B cell (primary cell): ENCODE measurements around the gene HSD11B2. TPM values are rescaled to one million over a fixed set of nuclear protein-coding genes. Genes with fewer than 3 reads are reported as not detected.

ENCODE experiments used
- ATAC-seq: fragments of 200-7000 bp; cut with Tn5 transposase; one replicate; pipeline ENCODE4 v1.10.0; 2021; ENCODE audit warnings: low read depth, mild to moderate bottlenecking, moderate number of reproducible peaks, moderate library complexity
- CTCF ChIA-PET: fragments of 350-600 bp; sonication (Branson Sonifier 250); formaldehyde crosslinking; loops from one replicate; lab custom pipeline; 2021; ENCODE audit warnings: antibody characterized with exemption, inconsistent platforms; lab: Charles Lee
- POLR2A ChIA-PET: fragments of 350-600 bp; sonication (Branson Sonifier 250); formaldehyde crosslinking; loops from one replicate; lab custom pipeline; 2021; ENCODE audit warnings: antibody characterized with exemption; lab: Charles Lee
- DNase-seq: peaks from one replicate; pipeline ENCODE4 v3.0.0; 2013
- H2AFZ ChIP-seq: 2 replicates; pipeline ENCODE4 v1.6.1; 2012; ENCODE audit warnings: mild to moderate bottlenecking, low read depth, low read length; ENCODE audit not compliant: insufficient read depth, poor library complexity, severe bottlenecking
- H3K27ac ChIP-seq, 2 donors: 1 replicate in 1 of 2; 2 replicates in 1 of 2; pipeline ENCODE4 v1.5.1; 2012 to 2013; ENCODE audit warnings: low read length in 2 of 2, mild to moderate bottlenecking in 2 of 2, moderate library complexity in 1 of 2
- H3K27me3 ChIP-seq, 4 experiments: fragments of 200-600 bp in 1 of 4; sonication (generic) in 1 of 4; replicated peaks in 1 of 4; 1 replicate in 2 of 4; 2 replicates in 2 of 4; pipeline versions ENCODE4 v1.6.1 to v1.7.0; 2013 to 2016; ENCODE audit warnings: low read length in 3 of 4, mild to moderate bottlenecking in 2 of 4, mixed read lengths in 1 of 4, moderate library complexity in 1 of 4; ENCODE audit not compliant: insufficient read depth in 4 of 4, control insufficient read depth in 3 of 4; ENCODE audit errors: control extremely low read depth in 1 of 4
- H3K36me3 ChIP-seq, 2 experiments: replicated peaks in 1 of 2; 1 replicate in 1 of 2; 2 replicates in 1 of 2; pipeline versions ENCODE4 v1.6.1 to v1.7.1; 2013; ENCODE audit warnings: low read length in 1 of 2; ENCODE audit not compliant: insufficient read depth in 2 of 2, control insufficient read depth in 1 of 2; ENCODE audit errors: control extremely low read depth in 1 of 2, extremely low read depth in 1 of 2
- H3K4me1 ChIP-seq, 2 donors: fragments of 200-600 bp in 1 of 2; sonication (generic) in 1 of 2; 1 replicate in 1 of 2; 2 replicates in 1 of 2; pipeline versions ENCODE4 v1.5.1 to v1.6.1; 2013 to 2017; ENCODE audit warnings: low read length in 2 of 2; ENCODE audit not compliant: control insufficient read depth in 2 of 2, insufficient read depth in 2 of 2
- H3K4me2 ChIP-seq: replicated peaks from 2 replicates; pipeline ENCODE3; 2012; ENCODE audit warnings: mild to moderate bottlenecking, low read depth, low read length; ENCODE audit not compliant: poor library complexity, severe bottlenecking
- H3K4me3 ChIP-seq, 5 experiments: fragments of 200-600 bp in 1 of 5; sonication (generic) in 1 of 5; 1 replicate in 3 of 5; 2 replicates in 2 of 5; pipeline versions ENCODE4 v1.5.1 to v1.7.0; 2011 to 2016; ENCODE audit warnings: low read length in 4 of 5, mild to moderate bottlenecking in 4 of 5, low read depth in 2 of 5, control low read depth in 1 of 5, moderate library complexity in 1 of 5; ENCODE audit not compliant: insufficient read depth in 1 of 5; ENCODE audit errors: control extremely low read depth in 1 of 5, extremely low read depth in 1 of 5
- H3K79me2 ChIP-seq: fragments of 200-600 bp; sonication (generic); one replicate; pipeline ENCODE4 v1.6.0; 2016; ENCODE audit warnings: low read length; ENCODE audit not compliant: control insufficient read depth, insufficient read depth
- H3K9ac ChIP-seq: fragments of 200-600 bp; sonication (generic); 2 replicates; pipeline ENCODE4 v1.6.1; 2017; ENCODE audit warnings: mild to moderate bottlenecking, low read length, moderate library complexity
- H3K9me3 ChIP-seq, 3 donors: one replicate each; pipeline versions ENCODE4 v1.6.1 to v1.7.1; 2013; ENCODE audit warnings: low read length in 2 of 3; ENCODE audit not compliant: control insufficient read depth in 2 of 3, insufficient read depth in 1 of 3; ENCODE audit errors: control extremely low read depth in 1 of 3
- H4K20me1 ChIP-seq: 2 replicates; pipeline ENCODE4 v1.6.0; 2012; ENCODE audit warnings: mild to moderate bottlenecking, low read length; ENCODE audit not compliant: insufficient read depth, control insufficient read depth, poor library complexity, severe bottlenecking
- H3K27ac Mint-ChIP-seq: one replicate; pipeline ENCODE4 v1.8.0; 2021; ENCODE audit warnings: mixed read lengths
- H3K27me3 Mint-ChIP-seq: one replicate; pipeline ENCODE4 v1.8.0; 2021; ENCODE audit warnings: mixed read lengths
- H3K4me1 Mint-ChIP-seq: one replicate; pipeline ENCODE4 v1.8.0; 2021; ENCODE audit warnings: mixed read lengths
- H3K4me3 Mint-ChIP-seq: one replicate; pipeline ENCODE4 v1.8.0; 2021; ENCODE audit warnings: mixed read lengths
- H3K9me3 Mint-ChIP-seq: one replicate; pipeline ENCODE4 v1.8.0; 2022; ENCODE audit warnings: mixed read lengths; ENCODE audit not compliant: insufficient read depth
- CTCF ChIP-seq: fragments of 200-600 bp; IDR thresholded peaks from one replicate; pipeline ENCODE4 v1.8.0; 2022; ENCODE audit warnings: antibody characterized with exemption, mild to moderate bottlenecking
- EZH2 ChIP-seq: IDR thresholded peaks from 2 replicates; pipeline ENCODE4 v1.6.1; 2012; ENCODE audit warnings: borderline replicate concordance, low read depth, mild to moderate bottlenecking, moderate library complexity, low read length; ENCODE audit not compliant: insufficient read depth, poor library complexity, severe bottlenecking
- whole genome bisulfite sequencing: methylation state at CpG from one replicate; pipeline ENCODE4 v1.1.5; 2013; ENCODE audit warnings: missing lambda C conversion rate; ENCODE audit not compliant: insufficient coverage; 5-methylcytosine and 5-hydroxymethylcytosine counted together
- intact Hi-C: fragments of 100-400 bp; cut with micrococcal nuclease; formaldehyde crosslinking; loops from one replicate; pipeline ENCODE4 v1.10.0; 2022
- polyA plus RNA-seq: library from polyadenylated mRNA; depleted of rRNA; stranded (reverse); fragments of >200 nt; gene quantifications from 2 replicates; pipeline ENCODE4 v1.2.3, GENCODE V29; 2012
- total RNA-seq, 2 donors: library from RNA; stranded (reverse); fragments of 120-200 nt in 1 of 2; gene quantifications; 1 replicate in 1 of 2; 2 replicates in 1 of 2; pipeline versions ENCODE4 v1.2.3 to v1.2.4, GENCODE V29; 2013 to 2022

The HSD11B2 gene
- total and polyA plus RNA-seq, 2 donors (not counting 1 experiment from before 2014, with no cell fraction given), result 0.09 TPM; not detected in 1

- no peak overlapping the region for H3K27ac ChIP-seq
- intact Hi-C loops, result loop anchor here (2.0 to 10.0 kb wide), 2 partner anchors 22 to 50 kb away; partner anchors contain the start of gene ZDHHC1
- H3K27me3 Mint-ChIP-seq, result peaks cover 32% of the 10 kb centered on the region
- H3K4me3 Mint-ChIP-seq, result peak overlapping the region; percentile 85
- H3K27me3 ChIP-seq, result peaks cover 0 to 49% (median 31%) of the 10 kb centered on the region in 4 experiments
- H3K9me3 Mint-ChIP-seq, result no peaks in the 10 kb centered on the region
- H3K4me3 ChIP-seq, result peak overlapping the region in 4 of 5 experiments; percentile 8 to 39 (median 27)
- H3K9me3 ChIP-seq, result peaks cover 0 to 18% (median 0%) of the 10 kb centered on the region in 3 donors
- ChIA-PET POLR2A (interaction anchor here (0.7 kb wide), 1 partner anchor 239 kb away, joined by 3 read pairs; no protein-coding TSS in a partner anchor), CTCF (interaction anchor here (1.0 to 1.2 kb wide), 2 partner anchors 45 to 134 kb away, joined by 3 to 5 read pairs; no protein-coding TSS in a partner anchor)
- 7% methylated on average over 76 of the region's 88 CpGs for WGBS
- TF ChIP-seq EZH2 (peak; percentile 70), CTCF (no peak)
- peaks cover 35 to 39% of the 10 kb centered on the region in 2 donors for H3K4me1 ChIP-seq
- no peaks in the 10 kb centered on the region for H3K79me2 ChIP-seq
- peak overlapping the region; percentile 10 for H3K27ac Mint-ChIP-seq
- H3K36me3 ChIP-seq, result no peaks in the 10 kb centered on the region
- DNase-seq (peak; percentile 68), ATAC-seq (peak; percentile 12)
- H3K4me1 Mint-ChIP-seq, result peaks cover 28% of the 10 kb centered on the region
- H3K4me2 ChIP-seq, result peak overlapping the region; percentile 85
- peak overlapping the region; percentile 45 for H3K9ac ChIP-seq
- no peaks in the 10 kb centered on the region for H4K20me1 ChIP-seq
- peak overlapping the region; percentile 73 for H2AFZ ChIP-seq
Observed at GRCh38 chr16:67394155-67395104, 36.5 kb upstream of the HSD11B2 start.
